ENCODE measurements around the gene PTPN12.

- TF ChIP-seq CTCF (IDR thresholded peaks at IDR 0.05) (no peak), EP300 (IDR thresholded peaks at IDR 0.05) (no peak)
These were observed 4.8 kb upstream of the PTPN12 start for GRCh38 chr7:77532247-77532646.
